ENCODE results near the gene AXL.
"Not testable (repeated sequence)": the region's sequence is repeated elsewhere in the genome, so short reads cannot be mapped to it uniquely, and the experiment has no call there.

Gene AXL

GRCh38 chr19:41223431-41224234, 4.6 kb downstream of the AXL start:
- Mint-ChIP-seq H3K27ac (no peak overlapping the region), H3K9me3 (no peaks in the 10 kb centered on the region), H3K4me3 (no peak overlapping the region), H3K36me3 (no peaks in the 10 kb centered on the region), H3K4me1 (peaks cover 5% of the 10 kb centered on the region), H3K27me3 (peaks cover 73% of the 10 kb centered on the region)
- ATAC-seq: no peak

GRCh38 chr19:41224632-41225031, 5.6 kb downstream of the AXL start:
- Mint-ChIP-seq H3K4me3 (no peak overlapping the region), H3K27me3 (peaks cover 63% of the 10 kb centered on the region), H3K4me1 (no peaks in the 10 kb centered on the region), H3K9me3 (no peaks in the 10 kb centered on the region), H3K36me3 (no peaks in the 10 kb centered on the region), H3K27ac (no peak overlapping the region)
- no peak for ATAC-seq

GRCh38 chr19:41225238-41226052, 6.4 kb downstream of the AXL start:
- ATAC-seq: no peak
- Mint-ChIP-seq H3K27ac (no peak overlapping the region), H3K4me3 (peak overlapping the region; percentile 30), H3K4me1 (no peaks in the 10 kb centered on the region), H3K9me3 (no peaks in the 10 kb centered on the region), H3K27me3 (peaks cover 55% of the 10 kb centered on the region), H3K36me3 (no peaks in the 10 kb centered on the region)

GRCh38 chr19:41226053-41226873, 7.2 kb downstream of the AXL start:
- H3K9me3 Mint-ChIP-seq: no peaks in the 10 kb centered on the region
- H3K27me3 Mint-ChIP-seq: peaks cover 47% of the 10 kb centered on the region
- peak; percentile 32 for ATAC-seq
- no peaks in the 10 kb centered on the region for H3K4me1 Mint-ChIP-seq
- H3K27ac Mint-ChIP-seq: no peak overlapping the region
- no peaks in the 10 kb centered on the region for H3K36me3 Mint-ChIP-seq
- H3K4me3 Mint-ChIP-seq: no peak overlapping the region

GRCh38 chr19:41226874-41227390, 7.9 kb downstream of the AXL start:
- no peak overlapping the region for H3K4me3 Mint-ChIP-seq
- no peaks in the 10 kb centered on the region for H3K36me3 Mint-ChIP-seq
- no peak for ATAC-seq
- H3K27me3 Mint-ChIP-seq: peaks cover 40% of the 10 kb centered on the region
- H3K27ac Mint-ChIP-seq: no peak overlapping the region
- no peaks in the 10 kb centered on the region for H3K9me3 Mint-ChIP-seq
- H3K4me1 Mint-ChIP-seq: no peaks in the 10 kb centered on the region

- Mint-ChIP-seq H3K27me3 (peaks cover 25% of the 10 kb centered on the region), H3K4me3 (no peak overlapping the region), H3K36me3 (no peaks in the 10 kb centered on the region), H3K4me1 (no peaks in the 10 kb centered on the region), H3K27ac (no peak overlapping the region), H3K9me3 (no peaks in the 10 kb centered on the region)
- ATAC-seq: no peak
These were observed 9.5 kb downstream of the AXL start for GRCh38 chr19:41228486-41228885.

GRCh38 chr19:41229338-41229737, 10.3 kb downstream of the AXL start:
- H3K27me3 Mint-ChIP-seq: peaks cover 16% of the 10 kb centered on the region
- not testable (repeated sequence) for H3K9me3 Mint-ChIP-seq, H3K4me1 Mint-ChIP-seq, ATAC-seq, H3K4me3 Mint-ChIP-seq, H3K27ac Mint-ChIP-seq, H3K36me3 Mint-ChIP-seq

- Mint-ChIP-seq H3K9me3 (no peaks in the 10 kb centered on the region), H3K36me3 (no peaks in the 10 kb centered on the region), H3K27ac (no peak overlapping the region), H3K4me3 (no peak overlapping the region), H3K4me1 (no peaks in the 10 kb centered on the region), H3K27me3 (peaks cover 7% of the 10 kb centered on the region)
- ATAC-seq: no peak
These were observed 11.2 kb downstream of the AXL start for GRCh38 chr19:41230067-41230857.

GRCh38 chr19:41232686-41233085, 13.7 kb downstream of the AXL start:
- no peak for ATAC-seq
- Mint-ChIP-seq H3K4me1 (no peaks in the 10 kb centered on the region), H3K27ac (no peak overlapping the region), H3K36me3 (no peaks in the 10 kb centered on the region), H3K27me3 (no peaks in the 10 kb centered on the region), H3K9me3 (no peaks in the 10 kb centered on the region), H3K4me3 (no peak overlapping the region)

GRCh38 chr19:41233748-41234240, 14.8 kb downstream of the AXL start:
- Mint-ChIP-seq H3K9me3 (no peaks in the 10 kb centered on the region), H3K4me3 (no peak overlapping the region), H3K36me3 (no peaks in the 10 kb centered on the region), H3K27ac (no peak overlapping the region), H3K4me1 (no peaks in the 10 kb centered on the region), H3K27me3 (peaks cover 10% of the 10 kb centered on the region)
- peak; percentile 34 for ATAC-seq

- Mint-ChIP-seq H3K9me3 (peaks cover 2% of the 10 kb centered on the region), H3K4me1 (no peaks in the 10 kb centered on the region), H3K27me3 (peaks cover 18% of the 10 kb centered on the region), H3K36me3 (no peaks in the 10 kb centered on the region), H3K4me3 (no peak overlapping the region), H3K27ac (no peak overlapping the region)
- ATAC-seq: no peak
These were observed 15.6 kb downstream of the AXL start for GRCh38 chr19:41234512-41235168.

- Mint-ChIP-seq H3K4me3 (no peak overlapping the region), H3K9me3 (peaks cover 6% of the 10 kb centered on the region), H3K36me3 (no peaks in the 10 kb centered on the region), H3K27me3 (peaks cover 23% of the 10 kb centered on the region), H3K27ac (no peak overlapping the region), H3K4me1 (no peaks in the 10 kb centered on the region)
- ATAC-seq: no peak
These were observed 16.5 kb downstream of the AXL start for GRCh38 chr19:41235480-41235879.

- Mint-ChIP-seq H3K27me3 (peaks cover 23% of the 10 kb centered on the region), H3K9me3 (peaks cover 6% of the 10 kb centered on the region), H3K27ac (no peak overlapping the region), H3K36me3 (no peaks in the 10 kb centered on the region), H3K4me3 (no peak overlapping the region), H3K4me1 (no peaks in the 10 kb centered on the region)
- ATAC-seq: no peak
These were observed 19.2 kb downstream of the AXL start for GRCh38 chr19:41238244-41238643.

- Mint-ChIP-seq H3K4me1 (no peaks in the 10 kb centered on the region), H3K9me3 (peaks cover 6% of the 10 kb centered on the region), H3K36me3 (no peaks in the 10 kb centered on the region), H3K27ac (no peak overlapping the region), H3K27me3 (peaks cover 23% of the 10 kb centered on the region), H3K4me3 (no peak overlapping the region)
- ATAC-seq: no peak
These were observed 20.3 kb downstream of the AXL start for GRCh38 chr19:41239363-41239762.

Measured in stimulated activated memory B cell treated with anti-CD40 and anti-IgM and Interleukin-4, amounts not matched to agents 10 μg/mL and 1 μg/mL and 100 μg/mL, for 72 hours (primary cell).